ENCODE data around the gene GFOD2. TPM values are rescaled to one million over a fixed set of nuclear protein-coding genes. Genes with fewer than 3 reads are reported as not detected.

Gene GFOD2
- polyA plus RNA-seq, 1 donor: 6.4 TPM

GRCh38 chr16:67673712-67674580 is 45.2 kb downstream of the GFOD2 start:
- H3K4me1 ChIP-seq (ENCODE audit: control insufficient read depth, insufficient read depth, low read length): no peaks in the 10 kb centered on the region
- no peak overlapping the region for H3K4me3 ChIP-seq (ENCODE audit: low read length)
- 80% methylated on average over 1 of the region's 21 CpGs for WGBS (ENCODE audit: insufficient coverage, low lambda C conversion rate)
- no peak overlapping the region for H3K27ac ChIP-seq (ENCODE audit: low read length)
- H3K36me3 ChIP-seq (ENCODE audit: control insufficient read depth, insufficient read depth, low read length): no peaks in the 10 kb centered on the region
- no peaks in the 10 kb centered on the region for H3K9me3 ChIP-seq (ENCODE audit: control insufficient read depth, low read depth, low read length)
- DNase-seq: no peak
- peaks cover 6% of the 10 kb centered on the region for H3K27me3 ChIP-seq (ENCODE audit: control insufficient read depth, insufficient read depth, low read length)

GRCh38 chr16:67672739-67673662 is 46.1 kb downstream of the GFOD2 start:
- no peaks in the 10 kb centered on the region for H3K9me3 ChIP-seq (ENCODE audit: control insufficient read depth, low read depth, low read length)
- peaks cover 8% of the 10 kb centered on the region for H3K27me3 ChIP-seq (ENCODE audit: control insufficient read depth, insufficient read depth, low read length)
- H3K4me3 ChIP-seq (ENCODE audit: low read length): no peak overlapping the region
- no peaks in the 10 kb centered on the region for H3K4me1 ChIP-seq (ENCODE audit: control insufficient read depth, insufficient read depth, low read length)
- no peaks in the 10 kb centered on the region for H3K36me3 ChIP-seq (ENCODE audit: control insufficient read depth, insufficient read depth, low read length)
- DNase-seq: no peak
- H3K27ac ChIP-seq (ENCODE audit: low read length): no peak overlapping the region
- WGBS (ENCODE audit: insufficient coverage, low lambda C conversion rate): no CpG with 5 or more reads among the region's 13 CpGs

GRCh38 chr16:67672306-67672705 is 46.8 kb downstream of the GFOD2 start:
- H3K9me3 ChIP-seq (ENCODE audit: control insufficient read depth, low read depth, low read length): no peaks in the 10 kb centered on the region
- H3K27me3 ChIP-seq (ENCODE audit: control insufficient read depth, insufficient read depth, low read length): peaks cover 8% of the 10 kb centered on the region
- H3K4me3 ChIP-seq (ENCODE audit: low read length): no peak overlapping the region
- WGBS (ENCODE audit: insufficient coverage, low lambda C conversion rate): no CpG with 5 or more reads among the region's 4 CpGs
- H3K36me3 ChIP-seq (ENCODE audit: control insufficient read depth, insufficient read depth, low read length): no peaks in the 10 kb centered on the region
- H3K4me1 ChIP-seq (ENCODE audit: control insufficient read depth, insufficient read depth, low read length): peaks cover 5% of the 10 kb centered on the region
- H3K27ac ChIP-seq (ENCODE audit: low read length): no peak overlapping the region
- no peak for DNase-seq

- WGBS (ENCODE audit: insufficient coverage, low lambda C conversion rate): no CpG with 5 or more reads among the region's 10 CpGs
- Histone ChIP-seq H3K27me3 (ENCODE audit: control insufficient read depth, insufficient read depth, low read length) (peaks cover 8% of the 10 kb centered on the region), H3K27ac (ENCODE audit: low read length) (no peak overlapping the region)
These were observed 49.5 kb downstream of the GFOD2 start for GRCh38 chr16:67669499-67670101.

GRCh38 chr16:67668495-67669157 is 50.5 kb downstream of the GFOD2 start:
- DNase-seq: no peak
- peaks cover 13% of the 10 kb centered on the region for H3K4me1 ChIP-seq (ENCODE audit: control insufficient read depth, insufficient read depth, low read length)
- peaks cover 8% of the 10 kb centered on the region for H3K27me3 ChIP-seq (ENCODE audit: control insufficient read depth, insufficient read depth, low read length)
- H3K27ac ChIP-seq (ENCODE audit: low read length): no peak overlapping the region
- no peak overlapping the region for H3K4me3 ChIP-seq (ENCODE audit: low read length)
- WGBS (ENCODE audit: insufficient coverage, low lambda C conversion rate): no CpG with 5 or more reads among the region's 6 CpGs
- H3K9me3 ChIP-seq (ENCODE audit: control insufficient read depth, low read depth, low read length): no peaks in the 10 kb centered on the region
- H3K36me3 ChIP-seq (ENCODE audit: control insufficient read depth, insufficient read depth, low read length): no peaks in the 10 kb centered on the region

More at GRCh38 chr16:67669499-67670101, 49.5 kb downstream of the GFOD2 start:
- Histone ChIP-seq H3K4me3 (ENCODE audit: low read length) (no peak overlapping the region), H3K36me3 (ENCODE audit: control insufficient read depth, insufficient read depth, low read length) (no peaks in the 10 kb centered on the region), H3K9me3 (ENCODE audit: control insufficient read depth, low read depth, low read length) (no peaks in the 10 kb centered on the region), H3K4me1 (ENCODE audit: control insufficient read depth, insufficient read depth, low read length) (peaks cover 13% of the 10 kb centered on the region)
- no peak for DNase-seq

GRCh38 chr16:67667817-67668494 is 51.2 kb downstream of the GFOD2 start:
- Histone ChIP-seq H3K36me3 (ENCODE audit: control insufficient read depth, insufficient read depth, low read length) (peaks cover 2% of the 10 kb centered on the region), H3K27me3 (ENCODE audit: control insufficient read depth, insufficient read depth, low read length) (peaks cover 8% of the 10 kb centered on the region), H3K27ac (ENCODE audit: low read length) (peak overlapping the region; percentile 28), H3K4me1 (ENCODE audit: control insufficient read depth, insufficient read depth, low read length) (peaks cover 13% of the 10 kb centered on the region), H3K9me3 (ENCODE audit: control insufficient read depth, low read depth, low read length) (no peaks in the 10 kb centered on the region), H3K4me3 (ENCODE audit: low read length) (peak overlapping the region; percentile 61)
- peak; percentile 75 to 80 for DNase-seq
- WGBS (ENCODE audit: insufficient coverage, low lambda C conversion rate): no CpG with 5 or more reads among the region's 18 CpGs

GRCh38 chr16:67667453-67667816 is 51.7 kb downstream of the GFOD2 start:
- peak overlapping the region; percentile 61 for H3K4me3 ChIP-seq (ENCODE audit: low read length)
- H3K4me1 ChIP-seq (ENCODE audit: control insufficient read depth, insufficient read depth, low read length): peaks cover 13% of the 10 kb centered on the region
- no peaks in the 10 kb centered on the region for H3K9me3 ChIP-seq (ENCODE audit: control insufficient read depth, low read depth, low read length)
- H3K27ac ChIP-seq (ENCODE audit: low read length): peak overlapping the region; percentile 28
- peaks cover 4% of the 10 kb centered on the region for H3K36me3 ChIP-seq (ENCODE audit: control insufficient read depth, insufficient read depth, low read length)
- no peak for DNase-seq
- no CpG with 5 or more reads among the region's 10 CpGs for WGBS (ENCODE audit: insufficient coverage, low lambda C conversion rate)
- peaks cover 8% of the 10 kb centered on the region for H3K27me3 ChIP-seq (ENCODE audit: control insufficient read depth, insufficient read depth, low read length)

GRCh38 chr16:67666559-67667452 is 52.3 kb downstream of the GFOD2 start, which contains the start of the genes C16orf86 and ENKD1:
Gene C16orf86 (plus strand): TSS chr16:67666814. CDS start chr16:67666971, 157 bp downstream.
Gene ENKD1 (minus strand): TSS chr16:67666750. CDS start chr16:67666442, 308 bp downstream.
- DNase-seq: peak; percentile 61 to 66
- WGBS (ENCODE audit: insufficient coverage, low lambda C conversion rate): no CpG with 5 or more reads among the region's 78 CpGs
- H3K36me3 ChIP-seq (ENCODE audit: control insufficient read depth, insufficient read depth, low read length): peaks cover 4% of the 10 kb centered on the region

More at GRCh38 chr16:67666559-67667452, 52.3 kb downstream of the GFOD2 start, which contains the start of the genes C16orf86 and ENKD1:
- Histone ChIP-seq H3K4me3 (ENCODE audit: low read length) (peak within 1 kb of the TSS; percentile 61), H3K9me3 (ENCODE audit: control insufficient read depth, low read depth, low read length) (no peaks in the 10 kb centered on the region), H3K4me1 (ENCODE audit: control insufficient read depth, insufficient read depth, low read length) (peaks cover 14% of the 10 kb centered on the region), H3K27ac (ENCODE audit: low read length) (peak within 1 kb of the TSS; percentile 44), H3K27me3 (ENCODE audit: control insufficient read depth, insufficient read depth, low read length) (peaks cover 8% of the 10 kb centered on the region)
